D721Med (cell line): ENCODE results near the gene IL12RB1.

Experiments
- DNase-seq: peaks from one replicate; pipeline ENCODE4 v3.0.0; 2011; ENCODE audit warnings: low spot score; ENCODE audit not compliant: insufficient read length
- FAIRE-seq: peaks from 2 replicates; lab custom pipeline; 2011; peaks lifted over from hg19 to GRCh38; lab: Jason Lieb, UNC
- TF ChIP-seq, protein P1 (sequence below): IDR thresholded peaks from 2 replicates; pipeline ENCODE4 v1.5.1; 2012; ENCODE audit warnings: mild to moderate bottlenecking, control low read depth; ENCODE audit not compliant: insufficient read depth; ENCODE audit errors: missing control alignments

IL12RB1 gene

DNA sequence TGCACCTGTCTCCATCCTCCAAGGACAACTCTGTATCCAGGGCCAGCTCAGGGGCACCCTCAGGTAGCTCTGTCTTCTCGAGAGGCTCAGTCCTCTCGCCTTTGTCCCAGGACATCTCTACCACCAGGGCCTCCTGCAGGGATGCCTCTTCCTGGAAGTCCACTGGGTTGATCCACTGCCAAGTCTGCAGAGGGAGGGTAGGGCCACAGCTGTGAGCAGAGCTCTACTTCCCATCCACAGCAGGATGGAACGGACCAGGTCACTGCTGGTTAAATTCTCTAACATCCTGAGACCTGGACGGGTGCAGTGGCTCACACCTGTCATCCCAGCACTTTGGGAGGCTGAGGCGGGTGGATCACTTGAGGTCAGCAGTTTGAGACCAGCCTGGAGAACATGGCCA is 26.8 kb downstream of the IL12RB1 start:
- FAIRE-seq = no peak
- DNase-seq = no peak
- TF ChIP-seq, protein P1, sequence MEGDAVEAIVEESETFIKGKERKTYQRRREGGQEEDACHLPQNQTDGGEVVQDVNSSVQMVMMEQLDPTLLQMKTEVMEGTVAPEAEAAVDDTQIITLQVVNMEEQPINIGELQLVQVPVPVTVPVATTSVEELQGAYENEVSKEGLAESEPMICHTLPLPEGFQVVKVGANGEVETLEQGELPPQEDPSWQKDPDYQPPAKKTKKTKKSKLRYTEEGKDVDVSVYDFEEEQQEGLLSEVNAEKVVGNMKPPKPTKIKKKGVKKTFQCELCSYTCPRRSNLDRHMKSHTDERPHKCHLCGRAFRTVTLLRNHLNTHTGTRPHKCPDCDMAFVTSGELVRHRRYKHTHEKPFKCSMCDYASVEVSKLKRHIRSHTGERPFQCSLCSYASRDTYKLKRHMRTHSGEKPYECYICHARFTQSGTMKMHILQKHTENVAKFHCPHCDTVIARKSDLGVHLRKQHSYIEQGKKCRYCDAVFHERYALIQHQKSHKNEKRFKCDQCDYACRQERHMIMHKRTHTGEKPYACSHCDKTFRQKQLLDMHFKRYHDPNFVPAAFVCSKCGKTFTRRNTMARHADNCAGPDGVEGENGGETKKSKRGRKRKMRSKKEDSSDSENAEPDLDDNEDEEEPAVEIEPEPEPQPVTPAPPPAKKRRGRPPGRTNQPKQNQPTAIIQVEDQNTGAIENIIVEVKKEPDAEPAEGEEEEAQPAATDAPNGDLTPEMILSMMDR = no peak

DNA sequence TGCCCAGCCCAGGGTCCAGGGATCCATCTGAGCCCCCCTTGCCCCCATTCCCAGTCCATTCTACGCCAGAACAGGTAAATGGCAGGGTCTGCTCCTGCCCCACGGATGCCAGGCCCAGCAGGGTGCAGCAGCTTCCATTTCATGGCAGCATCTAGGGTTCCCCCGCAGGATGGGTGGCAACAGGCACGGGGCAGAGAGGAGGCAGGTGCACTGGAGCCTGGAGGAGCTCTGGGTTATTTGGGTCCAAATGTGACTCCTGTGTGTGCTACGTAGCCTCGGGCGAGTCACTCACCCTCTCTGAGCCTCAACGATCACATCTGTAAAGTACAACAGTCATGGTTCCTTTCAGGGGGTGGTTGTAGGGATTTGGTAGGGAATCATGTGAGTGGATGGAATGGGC is 27.4 kb downstream of the IL12RB1 start:
- TF ChIP-seq, protein P1 = no peak
- FAIRE-seq (no peak), DNase-seq (no peak)

DNA sequence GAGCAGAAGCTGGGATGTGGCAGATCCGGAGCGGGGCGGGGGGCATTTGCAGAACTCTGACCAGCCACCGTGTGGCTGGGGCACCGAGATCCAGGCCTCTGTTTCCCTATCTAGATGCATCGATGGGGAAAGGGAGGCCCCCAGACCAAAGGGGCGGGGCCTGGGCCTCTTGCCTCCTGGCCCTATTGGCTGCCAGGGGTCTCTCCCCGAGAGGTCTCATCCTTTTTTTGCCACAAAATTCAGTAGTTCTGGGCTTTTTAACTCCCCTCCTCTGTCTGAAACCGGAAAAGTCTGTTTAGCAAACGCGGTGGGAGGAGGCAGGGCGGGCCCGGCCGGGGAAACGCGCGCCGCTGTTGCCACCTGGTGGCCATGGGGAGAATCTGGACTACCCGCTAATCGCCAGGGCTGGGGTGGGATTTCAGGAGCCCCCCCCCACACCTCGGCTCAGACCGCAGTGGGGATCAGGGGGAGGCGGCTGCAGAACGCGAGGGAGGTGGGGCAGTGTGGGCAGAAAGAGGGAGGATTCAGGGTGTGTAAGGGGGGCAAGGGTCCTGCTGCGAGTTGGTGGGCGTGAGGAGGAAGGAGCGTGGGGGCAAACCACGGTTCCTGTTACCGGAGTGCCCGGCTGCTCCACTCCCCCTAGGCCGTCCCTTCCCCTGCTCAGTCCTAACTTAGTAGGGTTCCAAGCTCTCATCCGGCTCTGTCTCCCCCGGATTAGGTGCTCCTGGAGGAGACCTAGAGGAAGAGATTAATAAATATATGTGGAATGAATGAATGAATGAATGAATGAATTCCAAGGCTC is 28.3 kb downstream of the IL12RB1 start:
- no peak for FAIRE-seq
- DNase-seq = peak; percentile 74

DNA sequence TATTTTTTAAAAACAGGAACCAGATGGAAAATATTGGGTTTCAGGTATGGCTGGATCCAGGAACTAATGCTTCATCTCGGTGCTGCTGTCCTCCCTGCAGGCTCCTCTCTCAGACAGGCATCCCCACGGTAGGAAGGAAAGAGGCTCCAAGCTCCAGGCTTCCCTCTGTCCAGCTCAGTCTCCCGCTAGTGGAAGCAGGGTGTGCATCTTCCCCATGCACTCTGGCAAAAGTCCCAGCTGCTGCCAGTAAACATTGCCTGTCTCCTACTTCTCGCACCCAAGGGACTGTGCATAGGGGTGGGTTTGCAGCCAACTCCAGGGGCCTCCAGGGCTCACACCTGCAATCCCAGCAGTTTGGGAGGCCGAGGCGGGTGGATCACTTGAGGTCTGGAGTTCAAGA is 29.2 kb downstream of the IL12RB1 start:
- DNase-seq (no peak), FAIRE-seq (no peak)
- TF ChIP-seq, protein P1 = no peak

More for the DNA sequence above, 28.3 kb downstream of the IL12RB1 start:
- TF ChIP-seq, protein P1 = peak; percentile 76

DNA sequence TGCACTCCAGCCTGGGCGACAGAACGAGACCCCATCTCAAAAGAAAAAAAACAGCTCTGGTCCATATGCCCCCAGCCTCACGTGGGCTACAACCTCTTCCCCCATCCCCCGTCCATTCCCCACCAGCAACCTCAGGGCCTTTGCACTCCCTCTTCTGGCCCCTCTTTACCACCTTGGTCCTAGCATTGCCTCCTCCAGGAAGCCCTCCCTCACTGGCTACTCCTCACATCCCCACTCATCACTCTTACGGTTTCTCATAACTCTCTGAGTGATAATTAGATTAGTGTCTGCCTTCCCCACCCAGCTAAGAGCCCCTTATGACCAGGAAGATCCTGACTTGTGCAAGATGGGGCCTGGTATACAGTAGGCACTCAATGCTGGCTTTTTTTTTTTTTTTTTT is 30.8 kb downstream of the IL12RB1 start:
- TF ChIP-seq, protein P1 = no peak
- FAIRE-seq (no peak), DNase-seq (no peak)

DNA sequence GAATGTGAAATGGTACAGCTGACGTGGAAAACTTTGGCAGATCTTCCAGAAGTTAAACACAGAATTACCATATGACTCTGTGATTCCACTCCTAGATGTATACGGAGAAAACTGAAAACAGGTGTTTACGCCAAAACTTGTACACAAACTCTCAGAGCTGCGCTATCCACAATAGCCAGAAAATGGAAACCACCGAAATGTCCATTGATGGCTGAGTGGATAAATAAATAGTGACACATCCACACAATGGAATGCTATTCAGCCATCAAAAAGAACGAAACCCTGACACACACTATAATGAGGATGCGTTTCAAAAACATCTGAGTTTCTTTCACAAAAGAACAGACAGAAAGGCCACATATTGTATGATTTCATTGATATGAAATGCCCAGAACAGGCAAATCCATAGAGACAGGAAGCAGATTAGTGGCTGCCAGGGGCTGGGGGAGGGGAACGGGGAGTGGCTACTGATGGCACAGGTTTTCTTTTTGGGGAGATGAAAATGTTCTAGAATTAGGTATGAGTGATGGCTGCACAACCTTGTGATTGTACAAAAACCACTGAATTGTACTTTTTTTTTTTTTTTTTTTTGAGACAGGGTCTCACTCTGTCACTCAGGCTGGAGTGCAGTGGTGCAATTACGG is 33.0 kb downstream of the IL12RB1 start:
- no peak for DNase-seq
- TF ChIP-seq, protein P1 = no peak
- no peak for FAIRE-seq

DNA sequence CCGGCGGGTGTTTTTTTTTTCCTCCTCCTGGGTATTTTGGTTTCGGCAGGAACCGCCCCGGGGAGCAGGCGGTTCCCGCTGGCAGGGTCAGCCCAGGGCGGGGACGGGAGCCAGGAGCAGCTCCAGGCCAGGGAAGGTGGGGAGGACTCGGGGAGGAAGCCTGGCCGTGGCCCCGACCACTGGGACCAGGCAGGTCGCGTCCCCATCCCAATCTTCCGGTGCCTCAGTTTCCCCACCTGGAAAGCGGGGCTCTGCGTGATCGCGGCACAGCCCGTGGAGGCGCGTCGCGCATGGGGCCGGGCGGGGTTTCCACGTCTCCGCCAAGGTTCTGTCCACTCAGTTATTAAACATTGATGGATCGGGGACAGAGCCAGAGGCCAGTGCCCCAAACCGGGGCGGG is 34.8 kb downstream of the IL12RB1 start:
- TF ChIP-seq, protein P1 = no peak
- DNase-seq = no peak
- FAIRE-seq = no peak
